ENCODE measurements around the gene CAST. TPM values are rescaled to one million over a fixed set of nuclear protein-coding genes. Genes with fewer than 3 reads are reported as not detected.

CAST gene
- total RNA-seq, 1 experiment from 2014 or later: 52.3 TPM

DNA sequence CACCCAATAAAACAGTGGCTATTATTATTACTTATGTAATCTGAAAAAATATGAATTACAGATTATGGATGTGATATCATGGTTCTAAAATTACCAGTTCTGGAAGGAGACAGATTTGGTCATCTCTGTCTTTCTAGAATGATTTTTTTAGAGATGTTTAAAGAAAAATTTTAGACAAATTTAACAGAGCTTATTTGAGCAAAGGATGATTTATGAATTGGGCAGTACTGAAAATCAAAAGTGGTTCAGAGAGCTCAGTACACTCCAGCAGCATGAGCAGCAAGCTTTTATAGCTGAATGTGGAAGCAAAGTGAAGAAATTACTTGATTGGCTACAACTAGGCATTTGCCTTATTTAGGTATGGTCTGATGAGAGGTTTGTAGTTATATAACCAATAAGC, 11.0 kb downstream of the CAST start:
- H3K9me3 ChIP-seq (ENCODE audit: control insufficient read depth, low read depth, low read length): no peaks in the 10 kb centered on the region
- H3K27me3 ChIP-seq (ENCODE audit: insufficient read depth, low read length): no peaks in the 10 kb centered on the region
- no peak overlapping the region for H4K91ac ChIP-seq (ENCODE audit: insufficient read length, low read depth, low read length)
- no peak overlapping the region for H3K23ac ChIP-seq (ENCODE audit: insufficient read length, low read depth, low read length)
- H3K23me2 ChIP-seq (ENCODE audit: insufficient read length, low read depth, low read length, poor library complexity, severe bottlenecking): no peaks in the 10 kb centered on the region
- H2BK12ac ChIP-seq (ENCODE audit: insufficient read length, low read depth, low read length): no peak overlapping the region
- no peak overlapping the region for H3K4me2 ChIP-seq (ENCODE audit: insufficient read depth, insufficient read length, low read length)
- H2AK5ac ChIP-seq (ENCODE audit: insufficient read length, low read length): no peak overlapping the region
- no peak overlapping the region for H3K9ac ChIP-seq (ENCODE audit: extremely low read depth, insufficient read length, low read length)
- Mint-ChIP-seq H3K27me3 (ENCODE audit: low read depth) (no peaks in the 10 kb centered on the region), H3K9me3 (no peaks in the 10 kb centered on the region), H3K36me3 (ENCODE audit: insufficient read depth in 1 of 3, low read depth in 3 of 3) (no peaks in the 10 kb centered on the region), H3K4me1 (peaks cover 4% of the 10 kb centered on the region in 2 experiments; a peak in 3 of 4 replicates), H3K4me3 (no peak overlapping the region), H3K27ac (no peak overlapping the region)
- H2BK20ac ChIP-seq (ENCODE audit: low read depth, low read length, poor library complexity, severe bottlenecking): no peak overlapping the region
- H3K56ac ChIP-seq (ENCODE audit: insufficient read length, low read depth, low read length): no peak overlapping the region
- H4K8ac ChIP-seq (replicated peaks; ENCODE audit: insufficient read length, low read depth, low read length): no peak overlapping the region
- no peak overlapping the region for H3K4ac ChIP-seq (ENCODE audit: low read depth, low read length)
- no peak overlapping the region for H2BK15ac ChIP-seq (ENCODE audit: low read depth, low read length)
- H3K27ac ChIP-seq (ENCODE audit: insufficient read length, low read depth, low read length): no peak overlapping the region
- no peak overlapping the region for H4K5ac ChIP-seq (ENCODE audit: insufficient read length, low read depth, low read length)
- no peaks in the 10 kb centered on the region for H4K20me1 ChIP-seq (ENCODE audit: control insufficient read depth, insufficient read depth, insufficient read length)
- H3K4me1 ChIP-seq (ENCODE audit: insufficient read depth, low read length): no peaks in the 10 kb centered on the region; the same call in 1 of the 2 replicates
- H3K79me2 ChIP-seq (ENCODE audit: insufficient read depth, low read length): no peaks in the 10 kb centered on the region
- no peak overlapping the region for H2BK5ac ChIP-seq (ENCODE audit: insufficient read length, low read length)
- no peak overlapping the region for H2BK120ac ChIP-seq (ENCODE audit: low read depth, low read length, poor library complexity, severe bottlenecking)
- no peak for DNase-seq
- no peak overlapping the region for H3K18ac ChIP-seq (ENCODE audit: insufficient read length, low read depth, low read length)
- no peak overlapping the region for H3T11ph ChIP-seq (ENCODE audit: low read length)
- H2AFZ ChIP-seq (ENCODE audit: low read length): no peak overlapping the region
- H3K79me1 ChIP-seq (ENCODE audit: insufficient read depth, low read depth, low read length, poor library complexity, severe bottlenecking): no peaks in the 10 kb centered on the region
- H3K14ac ChIP-seq (ENCODE audit: insufficient read depth, low read length): no peak overlapping the region
- TF ChIP-seq, protein P1, sequence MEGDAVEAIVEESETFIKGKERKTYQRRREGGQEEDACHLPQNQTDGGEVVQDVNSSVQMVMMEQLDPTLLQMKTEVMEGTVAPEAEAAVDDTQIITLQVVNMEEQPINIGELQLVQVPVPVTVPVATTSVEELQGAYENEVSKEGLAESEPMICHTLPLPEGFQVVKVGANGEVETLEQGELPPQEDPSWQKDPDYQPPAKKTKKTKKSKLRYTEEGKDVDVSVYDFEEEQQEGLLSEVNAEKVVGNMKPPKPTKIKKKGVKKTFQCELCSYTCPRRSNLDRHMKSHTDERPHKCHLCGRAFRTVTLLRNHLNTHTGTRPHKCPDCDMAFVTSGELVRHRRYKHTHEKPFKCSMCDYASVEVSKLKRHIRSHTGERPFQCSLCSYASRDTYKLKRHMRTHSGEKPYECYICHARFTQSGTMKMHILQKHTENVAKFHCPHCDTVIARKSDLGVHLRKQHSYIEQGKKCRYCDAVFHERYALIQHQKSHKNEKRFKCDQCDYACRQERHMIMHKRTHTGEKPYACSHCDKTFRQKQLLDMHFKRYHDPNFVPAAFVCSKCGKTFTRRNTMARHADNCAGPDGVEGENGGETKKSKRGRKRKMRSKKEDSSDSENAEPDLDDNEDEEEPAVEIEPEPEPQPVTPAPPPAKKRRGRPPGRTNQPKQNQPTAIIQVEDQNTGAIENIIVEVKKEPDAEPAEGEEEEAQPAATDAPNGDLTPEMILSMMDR (conservative IDR thresholded peaks at IDR 0.05): no peak

Data from H9 (cell line).